GM12878 (cell line): ENCODE results near the gene ADAM19. TPM values are rescaled to one million over a fixed set of nuclear protein-coding genes. Genes with fewer than 3 reads are reported as not detected.

Source experiments
- ATAC-seq: fragments of 200-7000 bp; cut with Tn5 transposase; 3 replicates; pipeline ENCODE4 v1.9.1; 2020; ENCODE audit warnings: mild to moderate bottlenecking, moderate library complexity
- BruUV-seq: library from RNA; stranded (reverse); fragments of 400-500 nt; replicated peaks from 2 replicates; lab custom pipeline; 2021; lab: Mats Ljungman, UMichigan
- CTCF ChIA-PET: fragments of 300-600 bp; sonication (Branson Sonifier 250); formaldehyde crosslinking; extraction: SDS; loops from one replicate; lab custom pipeline; 2021; ENCODE audit warnings: inconsistent platforms; lab: Yijun Ruan, JAX
- POLR2A ChIA-PET: fragments of 350-600 bp; formaldehyde crosslinking; extraction: SDS; loops from one replicate; lab custom pipeline; 2021; ENCODE audit warnings: inconsistent platforms; lab: Charles Lee
- RAD21 ChIA-PET: fragments of 300-600 bp; sonication (Branson Sonifier 250); formaldehyde crosslinking; loops from one replicate; lab custom pipeline; 2023; ENCODE audit warnings: antibody characterized with exemption; ENCODE audit not compliant: unreplicated experiment; lab: Charles Lee
- SMC1A ChIA-PET: fragments of 300-600 bp; sonication (Branson Sonifier 250); formaldehyde crosslinking; loops from one replicate; lab custom pipeline; 2023; ENCODE audit not compliant: unreplicated experiment, uncharacterized antibody; lab: Charles Lee
- DNase-seq: peaks from one replicate; pipeline ENCODE4 v3.0.0-alpha.2; 2011; ENCODE audit warnings: low read depth, low spot score
- FAIRE-seq: peaks from 3 replicates; lab custom pipeline; 2011; peaks lifted over from hg19 to GRCh38; lab: Jason Lieb, UNC
- H2AFZ ChIP-seq: 2 replicates; pipeline ENCODE4 v1.6.0; 2011; ENCODE audit warnings: low read depth, low read length, control low read depth; ENCODE audit not compliant: control insufficient read depth
- H3K27ac ChIP-seq: 2 replicates; pipeline ENCODE4 v1.5.1; 2011; ENCODE audit warnings: control low read depth; ENCODE audit not compliant: control insufficient read depth, insufficient read depth
- H3K27me3 ChIP-seq, 2 experiments: replicated peaks in 1 of 2; 2 replicates each; pipeline versions ENCODE4 v1.6.0 to v1.6.1; 2011; ENCODE audit warnings: low read length in 1 of 2; ENCODE audit not compliant: control insufficient read depth in 2 of 2, insufficient read depth in 2 of 2
- H3K36me3 ChIP-seq, 2 experiments: 2 replicates each; pipeline ENCODE4 v1.5.1; 2011; ENCODE audit warnings: low read length in 1 of 2; ENCODE audit not compliant: control insufficient read depth in 2 of 2, insufficient read depth in 2 of 2
- H3K4me1 ChIP-seq: 2 replicates; pipeline ENCODE4 v1.6.1; 2011; ENCODE audit warnings: mild to moderate bottlenecking, low read length, moderate library complexity, mixed read lengths; ENCODE audit not compliant: control insufficient read depth, insufficient read depth
- H3K4me2 ChIP-seq: 2 replicates; pipeline ENCODE4 v1.6.0; 2011; ENCODE audit warnings: control low read depth; ENCODE audit not compliant: control insufficient read depth, insufficient read depth
- H3K4me3 ChIP-seq: fragments of 200-600 bp; sonication (generic); 2 replicates; pipeline ENCODE4 v1.5.1; 2016
- H3K79me2 ChIP-seq: 2 replicates; pipeline ENCODE4 v1.6.0; 2011; ENCODE audit warnings: low read length; ENCODE audit not compliant: control insufficient read depth, insufficient read depth
- H3K9ac ChIP-seq: 2 replicates; pipeline ENCODE4 v1.8.0; 2011; ENCODE audit warnings: low read length, control low read depth, mixed read lengths; ENCODE audit not compliant: control insufficient read depth, insufficient read depth
- H3K9me3 ChIP-seq: replicated peaks from 3 replicates; pipeline ENCODE4 v1.5.1; 2011; ENCODE audit warnings: mild to moderate bottlenecking, low read length; ENCODE audit not compliant: control insufficient read depth, insufficient read depth
- H4K20me1 ChIP-seq: 2 replicates; pipeline ENCODE4 v1.6.0; 2011; ENCODE audit not compliant: control insufficient read depth, insufficient read depth
- CEBPB ChIP-seq, 2 experiments: fragments of 150-350 bp in 1 of 2; IDR thresholded peaks; 2 replicates each; pipeline ENCODE4 v1.6.1; 2012 to 2014; ENCODE audit warnings: low read depth in 2 of 2, low read length in 2 of 2, borderline replicate concordance in 1 of 2, inconsistent platforms in 1 of 2
- CREM ChIP-seq: IDR thresholded peaks from 2 replicates; pipeline ENCODE4 v1.6.1; 2014; ENCODE audit warnings: antibody characterized with exemption, low read depth
- CTCF ChIP-seq, 3 experiments: IDR thresholded peaks in 2 of 3; conservative IDR thresholded peaks in 1 of 3; 2 replicates each; pipeline ENCODE4 v1.5.1; 2011; ENCODE audit warnings: low read depth in 3 of 3, low read length in 3 of 3, mild to moderate bottlenecking in 3 of 3, control low read depth in 2 of 3, moderate library complexity in 2 of 3, inconsistent platforms in 1 of 3, mixed read lengths in 1 of 3; ENCODE audit not compliant: control insufficient read depth in 2 of 3, insufficient read depth in 1 of 3; ENCODE audit errors: extremely low read depth in 1 of 3
- NR2F1 ChIP-seq: fragments of 450-650 bp; conservative IDR thresholded peaks from 2 replicates; pipeline ENCODE4 v1.6.1; 2017; ENCODE audit warnings: mild to moderate bottlenecking
- RAD21 ChIP-seq: IDR thresholded peaks from 2 replicates; pipeline ENCODE4 v1.6.1; 2011; ENCODE audit warnings: mild to moderate bottlenecking, low read depth, low read length, moderate library complexity; ENCODE audit not compliant: insufficient read depth
- SMC3 ChIP-seq: IDR thresholded peaks from 2 replicates; pipeline ENCODE4 v1.6.1; 2011; ENCODE audit warnings: low read length, improper control_type of control experiment, borderline replicate concordance
- WGBS: methylation state at CpG from one replicate; pipeline ENCODE4 v1.1.6; 2016; ENCODE audit warnings: low lambda C conversion rate; ENCODE audit not compliant: insufficient replicate concordance, insufficient coverage; ENCODE audit errors: missing lambda C conversion rate; 5-methylcytosine and 5-hydroxymethylcytosine counted together
- in situ Hi-C: fragments of 300-500 bp; cut with MboI; formaldehyde crosslinking; loops from 9 replicates; pipeline ENCODE4 v1.14.3; 2018; ENCODE audit warnings: mixed read lengths
- intact Hi-C: fragments of 100-400 bp; cut with micrococcal nuclease; formaldehyde crosslinking; loops from one replicate; pipeline ENCODE4 v1.14.2; 2022; ENCODE audit not compliant: unreplicated experiment
- polyA plus RNA-seq, 11 experiments: library from polyadenylated mRNA; depleted of rRNA in 4 of 11; unstranded in 6 of 11; stranded (reverse) in 5 of 11; fragments of >200 nt; fragmentation: Nextera tagmentation in 4 of 11; fragmentation: Illumina TruSeq in 1 of 11; extraction: Ambion mirVana in 4 of 11; extraction: Trizol in 1 of 11; gene quantifications; 1 replicate in 1 of 11; 2 replicates in 10 of 11; pipeline versions ENCODE4 v1.2.1 to v1.2.3, GENCODE V29; 2011 to 2016; ENCODE audit warnings: inconsistent platforms in 2 of 11, missing spikeins in 2 of 11, low read depth in 1 of 11
- total RNA-seq, 4 experiments: library from RNA; depleted of rRNA in 3 of 4; stranded (reverse); fragments of >200 nt in 3 of 4; fragmentation: Illumina TruSeq in 1 of 4; extraction: Trizol in 1 of 4; gene quantifications; 2 replicates each; pipeline versions ENCODE4 v1.2.1 to v1.2.3, GENCODE V29; 2013 to 2021

Gene ADAM19
- total and polyA plus RNA-seq, 10 of the 15 experiments (the other 5 are each of a cell fraction or from before 2014, with no cell fraction given) = 16.0 to 92.8 (median 44.7) TPM

DNA sequence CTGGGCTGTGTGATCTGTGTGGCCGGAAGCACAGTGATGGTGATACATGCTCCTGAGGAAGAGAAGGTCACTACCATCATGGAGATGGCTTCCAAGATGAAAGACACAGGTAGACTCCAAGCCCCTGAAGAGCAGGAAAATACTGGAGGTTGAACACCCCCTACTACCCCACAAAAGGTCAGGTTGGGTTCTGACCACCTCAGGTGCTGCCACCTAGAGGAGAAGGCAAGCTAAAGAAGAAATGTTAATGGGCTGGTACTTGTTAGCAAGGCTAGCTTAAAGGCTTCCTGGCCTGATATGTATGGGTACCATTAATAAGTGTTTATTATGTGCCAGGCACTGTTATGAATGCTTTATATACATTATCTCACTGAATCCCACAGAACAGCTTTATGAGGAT is 103.9 kb downstream of the ADAM19 start:
- H3K27ac ChIP-seq = no peak overlapping the region
- TF ChIP-seq CEBPB (IDR thresholded peaks at IDR 0.05; ENCODE audit: borderline replicate concordance in 1 of 2, low read depth in 2 of 2, low read length in 2 of 2) (no peak), CREM (no peak), NR2F1 (peak; percentile 54), CTCF (IDR thresholded peaks at IDR 0.05 in 2 of 3, conservative IDR thresholded peaks at IDR 0.05 in 1 of 3; ENCODE audit: control insufficient read depth in 2 of 3, extremely low read depth in 1 of 3, insufficient read depth in 1 of 3, low read depth in 3 of 3, low read length in 3 of 3) (peak; percentile 48 to 66 (median 62); a peak in 5 of 6 replicates), RAD21 (peak; percentile 68), SMC3 (peak; percentile 38; the same call in 1 of the 2 replicates)
- H3K9me3 ChIP-seq = no peaks in the 10 kb centered on the region
- FAIRE-seq (peak; percentile 92), DNase-seq (no peak), ATAC-seq (peak; percentile 81)
- no peaks in the 10 kb centered on the region for H3K79me2 ChIP-seq
- no TSS peak for BruUV-seq
- no peaks in the 10 kb centered on the region for H4K20me1 ChIP-seq
- ChIA-PET RAD21 (interaction anchor here (0.6 to 8.3 kb wide), 16 partner anchors 24 to 322 kb away, joined by 3 to 93 read pairs (median 4); partner anchors contain the start of gene THG1L), POLR2A (no interaction called here), CTCF (interaction anchor here (0.6 to 17.4 kb wide), 52 partner anchors 8 to 1534 kb away, joined by 3 to 248 read pairs (median 4); partner anchors contain the start of genes LSM11, NIPAL4 and THG1L), SMC1A (interaction anchor here (0.6 to 11.3 kb wide), 21 partner anchors 12 to 323 kb away, joined by 3 to 119 read pairs (median 4); partner anchors contain the start of genes LSM11 and NIPAL4)
- H3K27me3 ChIP-seq = no peaks in the 10 kb centered on the region
- intact Hi-C loops = loop anchor here (5.0 kb wide), 1 partner anchor 324 kb away; no protein-coding TSS in a partner anchor
- H2AFZ ChIP-seq = no peak overlapping the region
- WGBS = 92% methylated on average over 1 of the region's 1 CpG
- H3K9ac ChIP-seq = no peak overlapping the region
- H3K4me1 ChIP-seq = no peaks in the 10 kb centered on the region
- no peak overlapping the region for H3K4me2 ChIP-seq
- no peak overlapping the region for H3K4me3 ChIP-seq
- in situ Hi-C loops = no loop called here
- no peaks in the 10 kb centered on the region; a peak in 1 of 4 replicates for H3K36me3 ChIP-seq
